CD4-positive, alpha-beta T cell treated with Interleukin-15 for 1 hour (primary cell): ENCODE data around the gene CTSE.
A peak's percentile ranks its signal among the peaks of the same experiment; 100 is the strongest.
"Not testable (repeated sequence)": the region's sequence is repeated elsewhere in the genome, so short reads cannot be mapped to it uniquely, and the experiment has no call there.

Experiments used
- DNase-seq: peaks from one replicate; pipeline ENCODE4 v3.0.0-alpha.2; 2020

CTSE gene

GRCh38 chr1:206023695-206024094 is at the start of gene CTSE:
Gene CTSE (minus strand): TSS chr1:206023895. CDS start chr1:206023791, 104 bp downstream.
- no peak for DNase-seq

- DNase-seq, result no peak
Measured at GRCh38 chr1:206070627-206071304, 47.1 kb upstream of the CTSE start.

DNA sequence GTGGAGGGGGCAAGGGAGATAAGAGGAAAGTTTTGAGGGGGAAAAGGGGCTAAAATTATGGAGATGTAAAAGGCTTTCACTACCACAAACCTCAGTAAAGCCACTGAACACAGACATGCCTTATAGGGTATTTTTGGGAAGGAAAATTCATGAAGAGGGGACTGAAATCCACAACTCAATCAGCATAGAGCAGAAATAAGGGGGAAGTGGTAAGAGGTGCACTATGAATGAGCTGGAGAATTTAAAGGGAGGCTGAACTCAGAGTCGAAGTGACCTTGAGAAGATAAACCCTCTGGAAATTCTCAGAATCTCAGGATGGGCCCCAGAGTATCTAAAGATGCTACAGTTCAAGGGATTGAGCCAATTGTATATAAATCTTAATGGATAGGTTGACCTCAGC is 44.6 kb upstream of the CTSE start:
- no peak for DNase-seq

DNA sequence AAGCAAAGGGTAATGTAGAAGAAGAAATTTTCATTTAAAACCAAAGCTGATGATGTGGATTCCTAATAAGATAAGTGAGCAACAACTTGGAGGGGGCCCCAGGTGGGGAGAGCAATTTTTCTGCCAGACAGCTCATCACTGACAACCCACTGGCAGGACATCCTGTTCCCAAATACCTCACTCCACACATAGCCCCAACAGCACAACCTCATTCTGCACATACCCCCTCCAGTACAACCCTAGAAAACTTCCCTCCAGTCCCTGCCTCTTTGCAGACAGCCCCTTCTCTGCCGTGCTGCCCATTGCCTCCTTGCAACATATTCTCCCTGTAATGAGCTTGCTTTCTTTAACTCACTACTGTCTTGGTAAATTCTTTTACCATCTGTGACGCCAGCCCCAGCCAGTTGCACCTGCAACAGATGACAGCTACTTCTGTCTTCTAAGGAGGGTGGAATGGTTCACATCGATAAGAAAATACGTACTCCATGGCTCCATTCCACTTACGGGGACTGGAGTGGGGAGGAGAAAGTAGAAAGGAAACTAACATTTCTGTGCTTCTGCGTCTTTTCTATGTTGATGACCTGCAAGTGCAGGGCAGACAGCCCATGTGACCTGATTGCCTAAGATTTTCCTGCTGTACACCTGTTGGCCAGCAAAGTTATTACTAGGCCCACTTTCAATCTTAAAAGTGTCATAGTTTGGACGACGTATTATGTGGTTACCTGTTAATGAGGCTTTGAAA is 44.0 kb upstream of the CTSE start:
- DNase-seq, result no peak

GRCh38 chr1:206066479-206067171 is 42.9 kb upstream of the CTSE start:
- DNase-seq, result peak; percentile 31

DNA sequence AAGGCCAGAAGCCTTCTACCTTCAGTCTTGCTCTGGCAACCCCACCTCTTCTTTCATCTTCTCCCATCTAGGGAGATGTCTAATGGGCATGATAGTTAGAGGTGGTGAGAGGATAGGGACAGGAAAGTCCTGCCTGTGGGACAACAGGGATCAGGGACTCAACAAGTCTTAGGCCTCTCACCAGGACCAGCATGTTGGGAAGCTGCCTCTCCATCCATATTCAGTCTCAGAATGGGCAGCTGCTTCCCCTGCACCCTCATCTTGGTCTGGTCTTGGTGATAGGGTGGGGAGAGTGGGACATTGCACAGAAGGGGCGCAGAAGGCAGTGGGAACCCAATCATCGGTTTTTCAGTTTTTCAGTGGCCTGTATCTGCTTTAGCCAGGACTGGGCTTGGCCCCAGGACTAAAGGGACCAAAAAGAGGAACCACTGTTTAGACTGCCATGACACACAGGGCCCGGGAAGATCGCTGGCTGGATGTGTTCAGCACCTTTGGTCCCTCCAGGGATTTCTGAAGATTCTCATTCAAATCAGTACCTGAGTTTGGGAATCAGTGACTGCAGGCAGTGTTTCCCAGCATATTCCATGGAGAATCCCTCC is 42.0 kb upstream of the CTSE start:
- no peak for DNase-seq

DNA sequence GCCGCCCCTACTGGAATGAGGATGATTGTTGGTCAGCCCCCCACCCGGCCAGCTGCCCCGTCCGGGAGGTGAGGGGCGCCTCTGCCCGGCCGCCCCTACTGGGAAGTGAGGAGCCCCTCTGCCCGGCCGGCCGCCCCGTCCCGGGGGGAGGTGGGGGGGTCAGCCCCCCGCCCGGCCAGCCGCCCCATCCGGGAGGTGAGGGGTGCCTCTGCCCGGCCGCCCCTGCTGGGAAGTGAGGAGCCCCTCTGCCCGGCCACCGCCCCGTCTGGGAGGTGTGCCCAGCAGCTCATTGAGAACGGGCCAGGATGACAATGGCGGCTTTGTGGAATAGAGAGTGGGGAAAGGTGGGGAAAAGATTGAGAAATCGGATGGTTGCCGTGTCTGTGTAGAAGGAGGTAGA is 40.8 kb upstream of the CTSE start:
- DNase-seq, result not testable (repeated sequence)

- not testable (repeated sequence) for DNase-seq
Measured at GRCh38 chr1:206064001-206064400, 40.3 kb upstream of the CTSE start.

- DNase-seq, result no peak
Measured at GRCh38 chr1:206062464-206062863, 38.8 kb upstream of the CTSE start.

GRCh38 chr1:206060844-206061243 is 37.1 kb upstream of the CTSE start:
- no peak for DNase-seq

DNA sequence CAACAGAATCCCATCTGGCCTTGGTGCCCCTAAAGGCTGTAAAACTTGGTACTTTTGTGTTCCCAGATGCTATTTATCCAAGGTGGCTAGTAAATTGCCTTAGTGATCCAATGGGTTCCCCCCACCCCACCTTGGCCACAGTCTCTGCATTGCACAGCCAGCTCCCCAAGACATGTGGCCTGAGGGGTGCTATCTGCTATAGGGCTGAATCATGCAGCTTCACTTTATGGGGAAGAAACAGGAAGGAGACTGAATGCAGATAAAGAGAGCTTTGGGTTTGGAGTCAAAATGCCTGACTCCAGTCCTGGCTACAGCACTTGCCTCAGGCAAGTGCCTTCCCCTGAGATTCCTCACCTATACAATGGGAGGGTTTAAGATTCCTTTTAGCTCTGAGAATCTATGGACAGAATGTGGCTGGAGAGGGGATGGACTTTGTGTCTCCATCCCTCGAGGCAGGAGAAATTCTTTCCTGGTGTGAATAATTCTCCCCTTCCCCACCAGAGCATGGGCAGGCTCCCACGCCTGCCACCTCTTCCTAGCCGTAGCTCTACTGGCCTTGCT is 35.7 kb upstream of the CTSE start:
- DNase-seq, result no peak

DNA sequence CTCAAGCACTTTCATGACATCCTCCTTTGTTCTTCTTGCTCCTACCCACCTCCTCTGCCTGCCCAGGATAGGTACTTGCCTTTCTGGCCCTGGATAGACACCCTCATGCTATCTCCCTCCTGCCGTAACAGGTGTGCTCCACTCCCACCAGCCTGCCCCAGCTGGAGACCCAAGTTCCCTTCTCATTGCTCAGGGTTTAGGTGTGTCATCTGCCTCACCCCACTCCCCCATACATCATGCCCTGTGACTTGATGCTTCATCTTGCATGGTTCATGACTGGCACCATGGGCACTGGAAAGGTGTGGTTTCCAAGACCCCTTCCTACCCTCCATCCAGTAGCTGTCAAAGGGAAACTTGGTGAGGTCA is 35.2 kb upstream of the CTSE start:
- no peak for DNase-seq

GRCh38 chr1:206058289-206058926 is 34.7 kb upstream of the CTSE start:
- DNase-seq, result not testable (repeated sequence)

GRCh38 chr1:206055639-206056323 is 32.1 kb upstream of the CTSE start:
- not testable (repeated sequence) for DNase-seq

DNA sequence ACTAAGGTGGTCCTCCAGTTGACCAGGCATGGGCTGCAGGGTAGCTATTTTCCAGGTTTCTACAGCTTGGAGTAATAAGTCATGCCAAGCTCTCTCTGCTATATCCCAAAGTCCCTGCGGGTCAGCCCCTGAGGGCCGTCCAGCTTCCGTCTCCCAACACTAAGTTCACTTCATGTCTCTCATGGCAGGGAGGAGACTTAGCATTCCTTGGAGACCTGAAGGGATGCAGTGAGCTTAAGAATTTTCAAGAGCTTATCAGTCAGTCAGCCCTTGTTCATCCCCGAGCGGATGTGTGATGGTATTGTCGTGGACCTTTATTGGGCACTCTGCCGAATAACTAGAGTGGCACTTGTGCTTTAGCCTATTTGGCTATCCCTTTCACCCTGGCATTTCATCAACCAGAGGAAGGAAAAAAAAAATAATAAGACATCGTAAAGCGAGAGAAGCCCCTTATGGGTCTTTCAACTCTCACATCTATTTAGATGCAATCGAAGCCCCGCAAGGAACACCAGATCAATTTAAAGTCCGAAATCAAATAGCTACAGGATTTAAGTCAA is 31.5 kb upstream of the CTSE start:
- DNase-seq, result not testable (repeated sequence)

GRCh38 chr1:206053616-206054015 is 29.9 kb upstream of the CTSE start:
- DNase-seq, result not testable (repeated sequence)

GRCh38 chr1:206052919-206053610 is 29.4 kb upstream of the CTSE start, which contains the start of gene RHEX:
Gene RHEX (plus strand): TSS chr1:206053173. CDS start chr1:206097829, 44,656 bp downstream.
- DNase-seq, result peak; percentile 27

DNA sequence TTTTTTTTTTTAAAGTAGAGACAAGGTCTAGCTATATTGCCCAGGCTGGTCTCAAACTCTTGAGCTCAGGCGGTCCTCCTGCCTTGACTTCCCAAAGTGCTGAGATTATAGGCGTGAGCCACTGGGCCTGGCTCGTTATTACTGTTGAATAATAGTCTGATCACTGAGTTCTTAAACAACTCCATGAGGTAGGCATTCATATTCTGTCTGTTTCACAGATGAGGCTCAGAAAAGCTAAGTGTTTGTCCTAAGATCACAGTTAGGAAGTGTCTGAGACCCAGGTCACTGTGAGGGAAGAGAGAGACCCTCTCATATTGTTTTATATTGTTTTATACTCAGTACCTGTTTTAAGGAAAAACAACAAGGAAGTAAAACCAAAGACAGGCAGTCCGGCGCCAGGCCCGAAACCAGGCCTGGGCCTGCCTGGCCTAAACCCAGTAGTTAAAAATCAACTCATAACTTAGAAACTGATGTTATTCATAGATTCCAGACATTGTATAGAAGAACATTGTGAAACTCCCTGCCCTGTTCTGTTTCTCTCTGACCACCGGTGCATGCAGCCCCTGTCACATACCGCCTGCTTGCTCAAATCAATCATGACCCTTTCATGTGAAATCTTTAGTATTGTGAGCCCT is 28.7 kb upstream of the CTSE start:
- DNase-seq, result not testable (repeated sequence)

- DNase-seq, result peak; percentile 87
Measured at GRCh38 chr1:206050655-206051235, 27.1 kb upstream of the CTSE start.
